Measurements from ENCODE around the gene TRMT61A.
"Not testable (repeated sequence)": the region's sequence is repeated elsewhere in the genome, so short reads cannot be mapped to it uniquely, and the experiment has no call there.

The TRMT61A gene

DNA sequence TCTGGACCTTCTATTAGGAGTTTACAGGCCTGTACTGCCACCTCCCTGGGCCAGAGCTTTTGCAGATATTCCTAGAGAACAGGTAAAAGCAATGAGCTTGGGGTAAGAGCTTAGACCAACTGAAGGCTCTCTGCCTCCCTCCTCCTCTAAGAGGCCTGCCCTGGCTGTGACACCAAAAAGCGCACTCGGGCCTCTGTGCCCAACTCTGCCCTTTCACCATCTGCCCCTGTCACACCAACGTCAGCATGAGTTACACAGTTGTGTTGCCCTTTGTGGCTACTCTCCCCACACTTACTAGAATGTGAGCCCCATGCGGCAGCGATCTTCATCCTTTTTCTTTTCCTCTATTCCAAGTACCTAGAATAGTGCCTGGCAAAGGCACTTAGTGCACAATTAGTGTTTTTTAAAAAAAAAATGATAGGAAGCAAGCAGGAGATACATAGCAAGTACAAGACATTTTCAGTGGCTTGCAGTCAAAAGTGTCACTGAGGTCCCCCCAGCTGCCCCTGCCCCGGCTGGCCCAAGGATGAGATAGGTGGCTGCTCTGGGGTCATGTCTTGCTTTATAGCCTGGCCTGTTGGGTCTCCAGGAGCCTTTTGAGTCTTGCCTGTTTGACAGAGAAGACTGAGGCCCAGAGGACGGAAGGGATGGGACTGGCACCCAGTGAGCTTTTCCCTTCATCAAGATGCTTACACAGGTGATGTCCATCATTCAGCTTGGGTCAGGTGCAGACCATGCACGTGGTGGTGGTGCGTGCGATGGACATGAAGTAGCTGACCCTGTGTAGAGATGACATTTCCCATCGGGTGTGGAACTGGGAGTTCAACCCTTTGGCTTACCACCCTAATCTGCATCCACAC, 18.9 kb upstream of the TRMT61A start:
- DNase-seq: no peak

DNA sequence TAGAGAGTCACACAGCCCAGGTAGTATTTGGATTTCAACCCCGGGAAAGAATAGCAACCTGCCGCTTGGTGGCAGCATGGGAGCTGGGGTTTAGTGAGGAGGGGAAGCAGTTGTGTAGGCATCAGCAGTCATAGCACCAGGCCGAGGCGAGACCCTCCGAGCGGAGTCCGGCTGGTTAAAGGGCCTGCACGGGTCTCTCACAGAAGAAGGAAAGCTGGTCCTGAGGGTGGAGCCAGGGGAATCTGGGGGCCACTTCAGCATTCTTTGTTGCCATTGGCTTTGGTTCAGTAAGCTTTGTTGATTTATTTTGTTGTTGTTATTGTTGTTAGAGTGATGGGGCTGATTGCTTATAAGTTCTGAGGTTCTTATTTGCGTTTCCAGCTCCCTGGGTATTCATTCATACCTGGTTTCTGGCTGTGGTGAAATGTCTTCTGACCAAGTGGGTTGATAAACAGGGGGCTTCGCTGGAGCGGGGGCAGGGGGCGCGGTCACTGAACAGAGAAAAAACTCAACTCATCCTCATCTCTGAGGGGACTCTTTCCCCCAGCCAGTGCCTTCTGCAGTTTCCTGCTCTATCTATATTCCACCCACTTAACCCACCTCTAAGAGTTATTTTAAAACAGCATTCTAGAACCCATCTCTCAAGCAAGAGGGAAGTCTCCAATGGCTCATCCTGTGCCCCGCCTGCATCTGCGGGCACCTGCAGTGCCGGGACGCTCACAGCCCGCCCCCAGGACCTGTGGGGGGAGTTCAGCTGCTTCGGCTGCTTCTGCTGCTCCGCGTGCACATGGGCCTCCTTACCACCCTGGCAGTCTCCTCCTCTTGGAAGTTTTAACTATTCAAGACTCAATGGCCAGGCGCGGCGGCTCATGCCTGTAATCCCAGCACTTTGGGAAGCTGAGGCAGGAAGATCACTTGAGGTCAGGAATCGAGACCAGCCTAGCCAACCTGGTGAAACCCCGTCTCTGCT, 18.0 kb upstream of the TRMT61A start:
- DNase-seq: no peak

DNA sequence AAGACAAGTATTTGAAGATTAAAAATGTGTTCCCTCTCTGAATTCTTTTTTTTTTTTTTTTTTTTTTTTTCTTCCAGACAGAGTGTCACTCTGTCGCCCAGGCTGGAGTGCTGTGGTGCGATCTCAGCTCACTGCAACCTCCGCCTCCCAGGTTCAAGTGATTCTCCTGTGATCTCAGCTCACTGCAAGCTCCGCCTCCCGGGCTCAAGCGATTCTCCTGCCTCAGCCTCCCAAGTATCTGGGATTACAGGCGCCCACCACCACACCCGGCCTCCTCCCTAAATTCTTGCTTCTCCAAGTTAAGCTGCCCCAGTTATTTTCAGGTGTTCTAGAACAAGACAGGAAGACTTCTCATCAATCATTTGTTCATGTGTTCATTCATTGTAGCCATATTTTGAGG, 16.8 kb upstream of the TRMT61A start:
- not testable (repeated sequence) for DNase-seq

DNA sequence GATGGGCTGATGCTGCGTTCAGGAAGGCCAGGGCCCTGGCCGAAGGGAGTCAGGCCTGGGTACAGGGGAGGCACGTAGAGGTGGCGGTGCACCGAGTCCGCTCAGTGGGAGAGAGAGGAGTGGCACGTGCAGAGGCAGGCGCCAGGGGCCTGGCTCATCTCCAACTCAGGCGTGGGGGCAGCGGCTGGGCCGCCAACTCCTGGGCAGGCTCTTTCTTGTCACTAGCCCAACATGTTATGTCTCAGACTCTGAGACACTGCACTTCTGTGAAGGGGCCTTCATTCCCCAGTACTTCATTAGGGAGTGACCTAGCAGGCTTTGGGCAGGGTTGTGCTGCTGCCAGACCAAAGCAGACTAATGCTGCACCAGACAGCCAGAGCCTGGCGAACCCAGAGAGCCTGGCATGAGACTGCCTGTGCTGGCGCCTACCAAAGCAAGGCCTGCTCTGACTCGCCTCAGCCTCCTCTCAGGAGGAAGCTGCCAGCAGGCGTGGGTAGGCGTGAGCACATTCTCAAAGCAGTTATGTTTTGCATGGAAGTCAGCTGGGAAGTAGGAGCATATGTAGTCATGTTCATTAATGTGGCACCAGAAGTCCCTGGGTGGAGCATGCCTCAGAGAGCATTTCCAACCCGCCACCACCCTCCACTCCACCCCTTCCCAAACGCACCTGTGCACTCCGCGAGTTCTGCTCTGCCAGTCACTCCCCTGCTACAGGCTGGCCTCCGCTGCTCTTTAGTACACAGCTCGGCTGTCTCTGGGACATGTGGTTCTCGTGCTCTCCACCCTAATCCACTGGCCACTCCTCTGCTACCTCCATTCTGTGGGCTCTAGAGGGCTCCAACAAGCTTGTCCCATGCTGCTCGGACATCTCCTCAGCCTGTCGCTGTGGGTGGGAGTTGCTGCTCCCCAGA, 16.0 kb upstream of the TRMT61A start:
- DNase-seq: peak; percentile 94 to 95

DNA sequence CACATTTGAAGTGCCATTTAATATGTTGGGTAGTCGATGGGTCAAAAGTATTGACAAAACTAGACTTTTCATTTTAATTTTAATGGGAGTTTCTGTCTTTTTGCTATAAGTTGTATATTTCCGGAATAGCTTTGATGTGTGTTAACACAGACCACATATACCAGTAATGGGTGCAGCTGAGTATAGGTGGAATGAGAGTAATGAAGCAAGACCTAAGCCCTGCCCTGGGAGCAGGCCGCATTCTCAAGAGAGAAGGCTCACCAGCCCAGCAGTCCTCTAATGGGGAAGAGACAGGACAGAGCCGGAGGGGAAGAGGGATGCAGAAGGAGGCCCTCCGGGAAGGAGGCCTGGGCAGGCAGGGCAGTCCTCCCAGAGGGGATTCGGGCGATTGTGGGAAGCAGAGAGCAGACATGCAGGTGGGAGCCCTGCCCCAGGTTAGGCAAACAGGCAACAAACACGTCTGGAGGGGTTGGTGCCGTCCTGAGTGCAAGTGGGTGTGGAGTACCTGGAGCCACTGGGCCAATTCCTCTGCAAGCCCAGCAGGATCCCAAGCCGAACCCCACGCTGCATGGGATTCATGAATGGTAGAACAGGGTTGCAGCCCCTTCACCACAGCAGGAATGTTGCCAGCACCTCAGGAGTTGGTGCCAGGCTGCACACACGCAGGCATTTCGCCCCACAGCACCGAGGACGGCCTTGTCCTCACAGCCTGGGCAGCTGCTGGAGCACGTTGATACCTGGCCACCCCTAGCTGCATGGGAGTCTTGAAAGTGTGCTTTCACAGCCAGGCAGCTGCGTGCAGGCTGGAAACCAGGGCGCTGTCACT, 14.2 kb upstream of the TRMT61A start:
- DNase-seq: no peak

DNA sequence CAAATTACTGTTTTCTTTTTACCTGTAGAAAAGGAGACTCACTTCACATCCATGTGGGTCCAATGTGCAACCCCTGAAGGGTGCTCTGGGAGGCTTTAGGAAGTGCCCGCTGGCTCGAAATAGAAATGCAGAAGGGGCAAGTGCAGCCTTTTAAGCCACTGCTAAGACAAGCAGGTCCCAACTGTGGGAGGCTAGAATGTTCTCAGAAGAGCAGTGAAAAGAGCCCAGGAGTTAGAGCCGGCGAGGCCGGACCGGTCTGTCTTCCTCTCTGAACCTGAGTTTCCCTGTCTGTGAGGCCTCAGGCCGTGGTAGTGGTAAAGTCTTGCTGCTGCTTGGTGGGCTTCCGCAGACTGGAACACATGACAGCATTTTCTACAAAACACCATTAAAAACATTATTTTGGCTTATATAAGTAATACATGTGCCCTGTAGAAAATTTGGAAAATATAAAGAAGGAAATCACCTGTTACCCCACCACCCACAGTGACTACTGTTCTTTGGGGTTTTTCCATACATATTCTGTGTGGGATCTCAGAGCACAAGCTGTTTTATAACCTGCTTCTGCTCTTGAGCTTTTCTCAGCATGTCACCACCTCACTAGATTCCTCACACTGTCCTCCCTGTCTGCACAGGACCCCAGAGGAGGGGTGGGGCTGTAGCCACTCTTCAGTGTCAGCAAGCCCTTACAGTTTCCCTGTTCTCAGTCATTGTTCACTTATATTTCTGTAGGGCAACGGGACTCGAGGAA, 12.4 kb upstream of the TRMT61A start:
- DNase-seq: no peak

DNA sequence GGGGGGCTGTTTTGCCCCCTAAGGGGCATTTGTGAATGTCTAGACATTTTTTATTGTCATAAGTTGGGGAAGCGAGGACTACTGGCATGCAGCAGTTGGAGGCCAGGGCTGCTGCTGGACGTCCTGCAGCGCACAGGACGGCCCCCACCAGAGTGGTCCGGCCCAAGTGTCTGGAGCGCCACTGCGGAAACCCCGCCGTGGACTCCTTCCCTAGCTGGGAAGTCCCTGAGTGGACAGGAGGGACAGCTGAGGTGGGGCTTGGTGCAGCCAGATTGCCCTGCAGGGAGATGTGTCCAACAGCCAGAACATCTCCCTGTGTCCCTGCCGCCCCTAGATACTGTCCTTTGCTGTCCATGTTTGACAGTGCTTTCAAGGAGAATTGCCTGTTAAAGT, 11.8 kb upstream of the TRMT61A start:
- no peak for DNase-seq

DNA sequence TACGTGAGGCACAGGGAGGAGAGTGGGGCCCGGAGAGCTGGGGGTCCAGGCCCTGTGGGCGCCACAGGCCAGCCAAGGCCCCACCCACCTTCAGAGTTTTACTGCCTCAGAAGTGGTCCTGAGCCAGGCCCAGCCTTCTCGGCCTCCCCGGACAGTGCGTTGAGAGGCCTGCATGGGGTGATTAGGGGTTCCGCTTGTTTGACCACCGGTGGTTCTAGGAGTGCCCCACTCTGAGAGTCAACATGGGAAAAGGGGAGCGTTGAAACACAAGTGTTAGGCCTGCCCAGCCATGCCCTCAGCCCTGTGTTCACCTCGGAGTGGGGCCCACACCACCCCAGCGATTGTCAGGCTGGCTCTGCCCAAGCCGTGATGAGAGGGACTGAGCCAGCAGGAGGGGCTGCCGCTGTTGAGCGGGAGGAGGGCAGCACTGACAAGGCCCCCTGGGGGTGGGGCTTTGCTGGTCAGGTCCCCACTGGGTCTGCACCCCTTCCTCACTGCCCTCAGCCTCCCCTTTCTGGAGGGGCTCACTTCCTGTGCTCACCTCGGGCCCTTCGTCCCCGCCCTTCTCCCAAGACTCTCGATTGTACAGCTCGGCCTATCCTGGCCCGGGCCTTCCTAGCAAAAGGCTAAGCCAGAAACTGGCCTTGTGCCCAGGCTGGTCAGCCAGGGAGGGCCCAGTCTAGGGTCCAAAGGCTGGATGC, 11.1 kb upstream of the TRMT61A start:
- no peak for DNase-seq

DNA sequence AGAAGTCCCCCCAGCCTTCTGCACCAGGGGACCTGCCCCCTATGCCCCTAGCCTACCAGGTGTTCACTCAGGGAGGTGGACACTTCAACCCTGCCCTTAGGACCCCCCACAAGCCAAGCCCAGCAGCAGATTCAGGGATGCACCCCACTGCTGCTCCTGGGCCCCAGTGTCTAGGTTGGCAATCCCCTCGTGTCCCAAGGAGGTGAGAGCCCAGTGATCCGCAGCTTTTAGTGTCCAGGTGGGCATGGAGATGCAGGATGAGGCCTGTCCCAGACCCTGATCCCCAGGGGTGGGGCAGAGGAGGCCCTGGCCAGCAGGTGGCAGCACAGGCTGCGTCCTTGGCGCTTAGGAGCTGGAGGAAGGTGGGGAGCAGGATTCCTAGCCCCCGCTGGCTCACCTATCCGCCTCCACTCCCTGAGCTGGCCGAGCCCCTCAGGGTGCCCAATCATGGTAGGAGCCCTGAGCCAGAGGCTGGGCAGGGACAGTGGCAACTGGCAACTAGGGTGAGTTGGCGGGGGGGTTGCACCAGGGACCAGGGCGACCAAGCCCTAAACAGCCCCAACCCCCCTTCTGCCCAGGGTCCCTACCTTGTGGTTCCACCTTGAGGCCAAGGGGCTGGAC, 10.5 kb upstream of the TRMT61A start:
- peak in 1 of 2 experiments; percentile 80 for DNase-seq

DNA sequence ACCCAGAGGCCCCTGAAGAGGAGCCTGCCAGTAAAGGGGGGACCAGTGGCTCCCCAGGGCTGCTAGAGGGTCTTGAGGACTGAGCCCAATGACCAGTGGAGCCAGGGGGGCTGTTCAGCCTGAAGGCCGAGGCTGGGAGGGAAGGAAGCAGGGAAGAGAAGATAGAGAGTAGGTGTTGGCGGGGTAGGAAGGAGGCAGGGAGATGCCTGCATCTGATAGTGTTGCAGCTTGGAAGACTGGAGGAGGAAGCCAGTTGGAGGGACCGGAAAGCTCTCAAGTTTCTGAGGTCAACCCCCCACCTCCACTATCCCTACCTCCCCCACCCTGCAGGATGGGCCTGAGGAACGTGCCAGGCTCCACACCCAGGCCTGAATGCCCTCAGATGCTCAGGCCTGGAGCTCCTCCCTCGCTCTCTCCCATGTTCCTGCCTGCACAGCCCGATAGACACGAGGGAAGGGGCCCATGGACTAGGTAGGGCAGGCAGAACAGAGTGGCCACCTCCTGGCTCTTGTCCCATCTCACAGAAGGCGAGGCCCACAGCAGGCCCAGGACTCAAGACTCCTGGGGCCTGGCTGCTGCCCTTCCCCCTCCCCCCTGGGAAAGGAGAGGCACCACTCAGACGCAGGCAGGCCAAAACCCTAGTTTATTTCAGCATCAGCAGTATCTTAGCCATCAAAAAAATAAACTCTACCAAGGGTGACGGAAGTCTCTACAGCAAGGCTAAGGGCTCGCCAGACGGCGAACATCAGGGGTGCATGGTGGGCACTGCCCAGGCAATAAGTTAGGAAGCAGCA, 9.8 kb upstream of the TRMT61A start:
- no peak for DNase-seq

DNA sequence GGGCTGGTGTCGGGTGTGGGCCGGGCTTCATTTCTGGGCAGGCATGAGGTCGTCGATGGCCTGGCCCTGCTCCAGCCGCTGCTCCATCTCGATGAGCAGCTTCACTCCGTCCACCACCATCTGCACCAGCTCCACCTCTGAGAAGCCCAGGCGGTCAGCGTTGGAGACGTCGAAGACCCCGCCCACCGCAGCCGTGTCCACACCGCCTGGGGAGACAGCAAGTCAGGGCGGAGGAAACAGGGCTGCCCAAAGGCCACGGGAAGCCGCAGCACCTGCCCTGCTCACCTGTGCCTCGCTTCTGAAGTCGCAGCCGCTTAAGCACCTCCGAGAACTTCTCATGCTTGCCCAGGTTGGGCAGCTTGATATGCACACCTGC, 9.2 kb upstream of the TRMT61A start:
- peak in 1 of 2 experiments; percentile 24 for DNase-seq

DNA sequence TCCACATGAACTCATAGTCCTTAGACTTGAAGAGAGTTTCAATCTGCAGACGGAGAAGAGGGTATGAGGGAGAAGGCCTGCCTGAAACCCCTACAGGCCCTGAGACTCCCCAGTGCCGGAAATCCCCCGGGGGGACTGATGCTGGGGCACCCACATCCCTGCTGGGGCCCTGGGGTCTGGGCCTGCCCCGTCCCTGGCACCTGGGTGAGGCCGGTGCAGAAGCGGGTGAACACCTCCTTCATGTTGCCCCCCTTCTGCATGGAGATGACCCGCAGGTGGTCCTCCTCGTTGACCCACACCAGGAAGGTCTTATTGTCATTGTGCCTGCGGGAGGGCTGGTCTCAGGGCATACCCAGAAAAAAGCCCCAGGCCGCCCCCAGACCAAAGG, 8.7 kb upstream of the TRMT61A start:
- no peak for DNase-seq

DNA sequence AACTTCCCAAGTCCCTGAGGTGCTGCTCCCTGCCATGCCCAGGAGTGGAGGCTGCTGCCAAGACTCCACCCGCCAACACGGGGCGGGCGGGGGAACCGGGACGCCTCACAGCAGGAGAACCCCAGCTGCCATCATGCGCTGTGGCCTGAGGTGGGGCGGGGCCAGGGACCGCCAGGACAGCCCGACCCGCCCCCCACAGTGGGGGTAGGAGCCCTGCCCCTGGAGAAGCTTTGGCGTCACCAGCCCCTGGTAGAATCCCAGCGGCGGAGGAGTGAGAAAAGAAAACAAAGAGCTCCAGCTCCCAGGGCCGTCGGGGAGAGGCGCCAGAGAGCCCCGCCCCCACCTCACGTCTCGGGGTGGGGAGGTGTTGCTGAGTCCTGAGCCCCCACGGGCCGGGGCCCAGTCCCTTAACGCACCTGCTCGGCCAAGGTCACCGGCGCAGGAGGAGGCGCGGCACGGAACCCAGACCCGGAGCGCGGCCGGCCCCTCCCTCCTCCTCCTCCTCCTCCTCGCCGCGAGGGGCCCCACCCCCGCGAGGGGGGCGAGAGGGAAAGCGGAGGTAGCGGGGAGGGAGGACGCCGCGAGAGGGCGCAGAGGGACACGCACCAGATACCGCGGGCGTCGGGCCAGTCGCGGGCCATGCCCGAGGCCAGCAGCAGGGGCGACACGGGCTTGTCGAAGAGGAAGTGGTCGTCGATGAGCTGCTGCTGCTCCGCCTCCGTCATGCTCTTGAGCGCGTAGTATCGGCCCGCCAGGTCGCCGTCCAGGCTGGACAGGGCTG, 8.1 kb upstream of the TRMT61A start:
- peak; percentile 76 to 89 for DNase-seq

DNA sequence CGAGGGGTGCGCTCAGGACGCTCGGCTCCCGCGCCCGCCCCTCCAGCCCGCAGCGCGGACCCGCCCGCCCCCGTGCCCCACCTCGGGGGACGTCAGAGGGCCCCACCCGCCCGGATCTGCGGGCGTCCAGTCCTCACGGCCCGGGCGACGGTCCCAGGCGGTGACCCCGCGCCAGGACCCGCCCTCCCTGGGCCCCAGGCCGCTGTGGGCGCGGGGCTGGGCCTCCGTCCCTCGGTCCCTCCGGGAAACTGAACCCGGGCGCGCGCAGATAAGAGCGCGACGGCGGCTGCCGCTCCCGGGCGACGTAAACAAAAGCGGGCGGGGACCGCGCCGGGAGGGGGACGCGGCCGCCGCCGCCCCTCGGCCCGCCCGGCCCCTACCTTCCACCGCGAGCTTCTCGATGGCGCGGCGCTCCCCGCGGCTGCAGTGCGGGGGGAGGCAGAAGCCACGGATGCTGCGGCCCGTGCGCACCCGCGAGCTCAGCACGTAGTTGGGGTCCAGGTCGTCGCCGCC, 7.5 kb upstream of the TRMT61A start:
- peak in 1 of 2 experiments; percentile 60 for DNase-seq

DNA sequence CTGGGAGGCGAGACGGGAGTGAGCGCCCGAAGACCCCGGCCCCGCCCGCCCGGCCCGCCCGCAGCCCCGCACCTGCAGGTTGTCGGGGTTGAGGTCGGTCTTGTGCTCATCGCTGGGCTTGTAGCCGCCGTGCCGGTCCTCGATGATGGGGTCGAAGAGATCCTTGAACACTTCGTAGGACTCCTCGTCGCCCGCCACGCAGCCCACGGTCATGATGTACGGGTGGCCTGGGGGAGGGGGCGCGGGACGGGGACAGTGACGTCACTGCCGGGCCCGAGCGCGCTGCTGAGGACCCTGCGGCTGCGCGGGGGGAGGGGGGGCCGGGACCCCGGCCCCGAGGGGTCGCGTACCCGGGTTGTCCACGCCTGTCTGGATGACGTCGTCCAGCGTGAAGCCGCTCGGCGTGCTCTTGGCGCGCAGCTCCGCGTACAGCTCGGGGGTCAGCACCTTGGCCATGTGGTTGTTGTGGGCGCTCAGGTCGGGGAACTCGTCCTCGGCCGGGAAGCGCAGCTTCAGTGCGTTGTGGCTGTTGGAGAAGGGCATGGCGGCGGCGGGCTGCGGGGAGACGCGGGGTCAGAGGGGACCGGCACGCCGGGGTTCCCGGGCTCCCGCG, 6.9 kb upstream of the TRMT61A start:
- DNase-seq: peak in 1 of 2 experiments; percentile 73

DNA sequence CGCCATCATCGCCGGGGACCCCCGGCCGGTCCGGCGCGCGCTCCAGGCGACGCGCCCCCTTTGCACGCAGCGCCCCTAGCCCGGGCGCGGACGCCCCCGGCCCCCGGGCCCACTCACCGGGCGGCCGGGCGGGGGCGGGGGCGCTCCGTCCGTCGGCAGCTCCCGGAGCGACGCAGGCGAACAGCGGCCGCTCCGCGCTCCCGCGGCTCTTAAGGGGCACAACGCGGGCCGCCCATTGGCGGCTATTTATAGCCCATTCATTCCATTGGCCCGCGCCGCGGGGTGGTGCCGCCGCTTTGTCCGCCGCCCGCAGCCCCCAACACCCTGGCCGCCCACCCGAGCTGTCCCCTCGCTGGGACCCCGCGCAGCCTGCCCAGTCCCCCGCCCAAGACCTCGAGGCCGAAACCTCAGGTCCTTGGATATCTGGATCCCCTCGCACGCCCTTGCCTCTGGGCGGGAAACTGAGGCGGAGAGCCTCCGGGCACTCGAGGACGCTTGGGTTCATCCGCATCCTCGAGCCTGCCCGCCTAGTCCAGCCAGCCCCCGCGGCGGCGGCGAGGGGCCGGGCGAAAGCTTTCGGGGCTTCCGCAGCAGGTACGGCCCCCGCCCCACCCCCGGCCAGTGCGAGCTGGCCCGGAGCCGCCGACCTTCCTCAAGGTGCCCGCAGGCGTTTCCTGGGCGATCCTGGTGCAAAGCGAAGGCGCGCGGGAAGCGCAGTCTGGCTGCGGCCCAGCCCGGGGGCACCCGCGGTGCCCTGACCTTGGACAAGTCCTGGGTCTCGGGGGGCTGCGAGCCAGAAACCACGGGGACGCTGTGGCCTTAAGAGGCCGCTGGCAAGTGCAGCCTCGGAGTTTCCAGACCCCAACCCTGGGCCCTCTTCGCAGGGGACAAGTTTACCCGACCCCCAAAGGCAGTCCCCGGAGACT, 6.1 kb upstream of the TRMT61A start, which contains the start of gene CKB:
Gene CKB, minus strand, starts transcription at position 182 of the 926 bp plus-strand sequence. CDS start 337 bp downstream, outside the sequence.
- peak in 1 of 2 experiments; percentile 91 for DNase-seq

Measured in NCI-H526 (cell line).